ENCODE measurements around the gene STXBP2.

Gene STXBP2

GRCh38 chr19:7636317-7636690 is 606 bp upstream of the STXBP2 start:
- no peaks in the 10 kb centered on the region for H3K9me3 ChIP-seq (ENCODE audit: control insufficient read depth, low read length)
- no peak for TF ChIP-seq CTCF (IDR thresholded peaks at IDR 0.05)
- no peaks in the 10 kb centered on the region for H3K36me3 ChIP-seq (ENCODE audit: control insufficient read depth, insufficient read depth, low read length)
- peak overlapping the region; percentile 58 for H3K4me2 ChIP-seq (ENCODE audit: low read length)
- H3K27ac ChIP-seq = peak overlapping the region; percentile 57
- no peaks in the 10 kb centered on the region for H3K79me2 ChIP-seq
- no peaks in the 10 kb centered on the region for H3K27me3 ChIP-seq (ENCODE audit: control insufficient read depth, insufficient read depth, low read length)
- peak overlapping the region; percentile 73 for H2AFZ ChIP-seq
- H3K4me1 ChIP-seq = no peaks in the 10 kb centered on the region
- peak overlapping the region; percentile 66 for H3K4me3 ChIP-seq (ENCODE audit: low read depth, low read length)
- H3K9ac ChIP-seq = no peak overlapping the region

DNA sequence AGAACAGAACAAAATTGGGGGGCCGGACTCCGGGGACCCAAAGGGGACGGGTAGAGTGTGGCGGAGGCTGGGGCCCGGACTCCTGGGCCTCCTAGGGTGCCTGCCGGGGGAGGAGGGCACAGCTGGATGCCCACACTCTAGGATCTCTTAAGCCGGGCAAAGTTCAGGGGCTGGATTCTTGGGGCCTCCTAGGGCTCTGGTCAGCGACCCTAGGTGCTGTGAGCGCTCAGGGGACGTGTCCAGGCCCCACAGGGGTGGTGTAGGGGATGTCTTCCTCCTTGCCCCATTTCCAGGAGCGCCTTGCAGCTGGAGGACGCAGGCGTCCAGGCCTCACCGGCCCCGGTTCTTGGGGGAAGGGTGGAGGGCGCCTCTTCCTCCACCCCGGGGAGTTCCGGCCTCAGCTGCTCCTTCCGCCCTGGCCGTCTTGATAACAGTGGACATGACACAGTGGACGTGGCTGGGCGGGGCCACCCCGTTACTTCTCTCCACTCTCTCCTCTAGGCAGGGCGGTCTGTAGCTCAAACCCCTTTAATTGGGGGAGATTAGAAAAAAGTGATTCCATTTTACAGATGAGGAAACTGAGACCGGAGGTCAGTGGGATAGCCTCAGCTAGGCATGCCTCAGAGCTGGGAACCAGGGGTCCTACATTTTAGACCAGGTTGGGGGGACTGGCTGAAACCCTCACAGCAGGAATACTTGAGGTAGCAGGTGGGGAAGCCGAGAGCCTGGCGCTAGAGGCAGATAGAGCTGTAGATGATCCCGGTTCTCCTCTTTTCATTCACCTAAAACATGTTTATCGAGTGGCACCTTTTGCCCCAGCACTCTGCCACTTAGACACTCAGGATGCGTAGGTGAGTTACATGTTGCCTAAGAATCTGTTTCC is 705 bp downstream of the STXBP2 start:
- Histone ChIP-seq H3K4me2 (ENCODE audit: low read length) (peak overlapping the region; percentile 58), H3K9ac (no peak overlapping the region), H3K27me3 (ENCODE audit: control insufficient read depth, insufficient read depth, low read length) (no peaks in the 10 kb centered on the region), H3K27ac (peak overlapping the region; percentile 57), H3K36me3 (ENCODE audit: control insufficient read depth, insufficient read depth, low read length) (no peaks in the 10 kb centered on the region), H3K9me3 (ENCODE audit: control insufficient read depth, low read length) (no peaks in the 10 kb centered on the region), H3K79me2 (no peaks in the 10 kb centered on the region), H2AFZ (peak overlapping the region; percentile 73), H3K4me3 (ENCODE audit: low read depth, low read length) (peak overlapping the region; percentile 66), H3K4me1 (no peaks in the 10 kb centered on the region)
- TF ChIP-seq CTCF (IDR thresholded peaks at IDR 0.05) = no peak

DNA sequence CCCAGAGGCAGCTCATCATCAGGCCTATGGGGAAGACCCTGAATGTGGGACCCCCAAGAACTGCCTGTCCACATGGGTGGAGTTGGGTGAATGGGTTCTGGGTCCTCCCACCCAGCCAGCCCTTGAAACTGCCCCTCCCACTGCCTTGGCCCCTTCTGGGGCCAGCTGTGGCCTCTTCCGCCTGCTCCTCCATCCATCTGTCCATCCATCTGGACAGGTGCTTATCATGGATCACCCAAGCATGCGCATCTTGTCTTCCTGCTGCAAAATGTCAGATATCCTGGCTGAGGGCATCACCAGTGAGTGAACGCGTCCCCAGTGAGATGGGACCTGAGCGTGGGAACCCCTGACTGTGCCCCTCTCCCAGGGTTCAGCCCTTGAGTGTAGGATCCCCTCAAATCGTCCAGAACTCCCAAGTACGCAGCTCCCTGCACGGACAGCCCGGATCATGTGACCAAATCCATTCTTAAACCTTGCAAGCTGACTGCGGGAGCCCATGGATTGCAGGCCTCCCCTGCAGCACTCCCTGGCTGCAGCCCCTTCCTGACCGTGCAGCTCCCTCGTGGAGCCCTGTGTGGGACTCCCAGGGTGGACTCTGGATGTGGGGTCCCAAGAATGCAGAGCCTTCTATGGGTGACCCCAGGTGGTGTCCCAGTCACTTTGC is 2.0 kb downstream of the STXBP2 start:
- H3K36me3 ChIP-seq (ENCODE audit: control insufficient read depth, insufficient read depth, low read length) = no peaks in the 10 kb centered on the region
- H2AFZ ChIP-seq = no peak overlapping the region
- H3K27me3 ChIP-seq (ENCODE audit: control insufficient read depth, insufficient read depth, low read length) = no peaks in the 10 kb centered on the region
- H3K4me2 ChIP-seq (ENCODE audit: low read length) = no peak overlapping the region
- H3K9ac ChIP-seq = no peak overlapping the region
- H3K79me2 ChIP-seq = no peaks in the 10 kb centered on the region
- TF ChIP-seq CTCF (IDR thresholded peaks at IDR 0.05) = no peak
- no peaks in the 10 kb centered on the region for H3K4me1 ChIP-seq
- H3K9me3 ChIP-seq (ENCODE audit: control insufficient read depth, low read length) = no peaks in the 10 kb centered on the region
- H3K4me3 ChIP-seq (ENCODE audit: low read depth, low read length) = no peak overlapping the region
- no peak overlapping the region for H3K27ac ChIP-seq

DNA sequence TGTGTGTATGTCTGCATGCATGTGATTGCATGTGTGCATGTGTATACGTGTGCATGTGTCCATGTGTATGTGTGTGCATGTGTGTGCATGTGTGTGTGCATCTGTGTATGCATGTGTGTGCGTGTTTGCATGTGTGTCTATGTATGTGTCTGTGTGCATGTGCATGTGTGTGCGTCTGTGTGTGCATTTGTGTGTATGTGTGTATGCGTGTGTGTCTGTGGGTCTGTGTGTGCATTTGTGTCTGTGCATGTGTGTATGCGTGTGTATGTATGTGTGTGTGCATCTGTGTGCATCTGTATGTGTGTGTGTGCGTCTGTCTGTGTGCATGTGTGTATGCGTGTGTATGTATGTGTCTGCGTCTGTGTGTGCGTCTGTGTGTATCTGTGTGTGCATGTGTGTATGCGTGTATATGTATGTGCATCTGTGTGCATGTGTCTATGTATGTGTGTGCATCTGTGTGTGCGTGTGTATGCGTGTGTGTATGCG is 3.0 kb downstream of the STXBP2 start:
- no peak for TF ChIP-seq CTCF (IDR thresholded peaks at IDR 0.05)
- no peaks in the 10 kb centered on the region for H3K27me3 ChIP-seq (ENCODE audit: control insufficient read depth, insufficient read depth, low read length)
- no peak overlapping the region for H3K4me3 ChIP-seq (ENCODE audit: low read depth, low read length)
- H3K79me2 ChIP-seq = no peaks in the 10 kb centered on the region
- no peak overlapping the region for H2AFZ ChIP-seq
- H3K9ac ChIP-seq = no peak overlapping the region
- no peaks in the 10 kb centered on the region for H3K4me1 ChIP-seq
- H3K4me2 ChIP-seq (ENCODE audit: low read length) = no peak overlapping the region
- H3K36me3 ChIP-seq (ENCODE audit: control insufficient read depth, insufficient read depth, low read length) = no peaks in the 10 kb centered on the region
- no peaks in the 10 kb centered on the region for H3K9me3 ChIP-seq (ENCODE audit: control insufficient read depth, low read length)
- H3K27ac ChIP-seq = no peak overlapping the region

Data from parathyroid adenoma (tissue), 2 donors.